Loucy (cell line): ENCODE results near the gene GRB14.

ENCODE experiments used
- H2AFZ ChIP-seq: fragments of 200-600 bp; sonication (generic); 2 replicates; pipeline ENCODE4 v1.6.0; 2016; ENCODE audit warnings: antibody characterized with exemption, mild to moderate bottlenecking, low read length, moderate library complexity
- H3F3A ChIP-seq: fragments of 200-600 bp; 2 replicates; pipeline ENCODE4 v1.6.0; 2016; ENCODE audit warnings: antibody characterized with exemption, low read depth, mild to moderate bottlenecking
- H3K27me3 ChIP-seq: fragments of 200-600 bp; sonication (generic); 2 replicates; pipeline ENCODE4 v1.6.1; 2014; ENCODE audit warnings: low read length, mild to moderate bottlenecking; ENCODE audit not compliant: insufficient read depth, poor library complexity, severe bottlenecking
- H3K36me3 ChIP-seq: fragments of 200-600 bp; sonication (generic); 2 replicates; pipeline ENCODE4 v1.6.1; 2016; ENCODE audit warnings: low read length; ENCODE audit not compliant: insufficient read depth
- H3K4me1 ChIP-seq: fragments of 200-600 bp; sonication (generic); 2 replicates; pipeline ENCODE4 v1.5.1; 2014; ENCODE audit warnings: low read length, mild to moderate bottlenecking; ENCODE audit not compliant: insufficient read depth, poor library complexity, severe bottlenecking
- H3K4me2 ChIP-seq: fragments of 200-600 bp; sonication (generic); 2 replicates; pipeline ENCODE4 v1.6.0; 2014; ENCODE audit warnings: antibody characterized with exemption, low read length, low read depth, mild to moderate bottlenecking; ENCODE audit not compliant: poor library complexity, severe bottlenecking
- H3K4me3 ChIP-seq: fragments of 200-600 bp; sonication (generic); 2 replicates; pipeline ENCODE4 v1.5.1; 2014; ENCODE audit warnings: low read length, mild to moderate bottlenecking, mixed read lengths; ENCODE audit not compliant: poor library complexity, severe bottlenecking
- H3K79me2 ChIP-seq: fragments of 200-600 bp; sonication (generic); 2 replicates; pipeline ENCODE4 v1.6.1; 2014; ENCODE audit warnings: low read length; ENCODE audit not compliant: insufficient read depth
- H3K9ac ChIP-seq: fragments of 200-600 bp; sonication (generic); 2 replicates; pipeline ENCODE4 v1.6.0; 2014; ENCODE audit warnings: mild to moderate bottlenecking, low read depth, low read length, moderate library complexity; ENCODE audit not compliant: poor library complexity, severe bottlenecking
- H3K9me2 ChIP-seq: fragments of 200-600 bp; sonication (generic); replicated peaks from 2 replicates; pipeline ENCODE4 v1.6.1; 2016; ENCODE audit warnings: low read depth, low read length, mixed read lengths
- H3K9me3 ChIP-seq: fragments of 200-600 bp; sonication (generic); 2 replicates; pipeline ENCODE4 v1.6.1; 2014; ENCODE audit warnings: mild to moderate bottlenecking, antibody characterized with exemption, low read length, low read depth; ENCODE audit not compliant: insufficient read depth
- H4K20me1 ChIP-seq: fragments of 200-600 bp; sonication (generic); 2 replicates; pipeline ENCODE4 v1.6.0; 2014; ENCODE audit warnings: antibody characterized with exemption, low read length, mild to moderate bottlenecking; ENCODE audit not compliant: insufficient read depth, poor library complexity, severe bottlenecking
- CTCF ChIP-seq: fragments of 200-600 bp; sonication (generic); conservative IDR thresholded peaks from 2 replicates; pipeline ENCODE4 v1.5.1; 2014; ENCODE audit warnings: mild to moderate bottlenecking, antibody characterized with exemption, low read length
- EZH2phosphoT487 ChIP-seq: fragments of 200-600 bp; IDR thresholded peaks from 2 replicates; pipeline ENCODE4 v1.6.1; 2018; ENCODE audit warnings: antibody characterized with exemption, mild to moderate bottlenecking, moderate library complexity, borderline replicate concordance

GRB14 gene

GRCh38 chr2:164450278-164450677, 171.0 kb downstream of the GRB14 start:
- no peaks in the 10 kb centered on the region for H3K79me2 ChIP-seq
- H2AFZ ChIP-seq, result no peak overlapping the region
- H3K9me2 ChIP-seq, result no peaks in the 10 kb centered on the region
- no peak overlapping the region for H3K9ac ChIP-seq
- H3K27me3 ChIP-seq, result no peaks in the 10 kb centered on the region
- H3K4me1 ChIP-seq, result peaks cover 7% of the 10 kb centered on the region
- no peaks in the 10 kb centered on the region for H3K9me3 ChIP-seq
- no peak overlapping the region for H3K4me3 ChIP-seq
- H3K36me3 ChIP-seq, result no peaks in the 10 kb centered on the region
- H3F3A ChIP-seq, result no peaks in the 10 kb centered on the region
- TF ChIP-seq EZH2phosphoT487 (no peak), CTCF (no peak)
- H4K20me1 ChIP-seq, result no peaks in the 10 kb centered on the region
- H3K4me2 ChIP-seq, result no peak overlapping the region

- no peak for TF ChIP-seq CTCF
- TF ChIP-seq EZH2phosphoT487, result no peak
- Histone ChIP-seq H3K27me3 (no peaks in the 10 kb centered on the region), H3K4me2 (no peak overlapping the region)
Measured at GRCh38 chr2:164449706-164450105, 171.6 kb downstream of the GRB14 start.

GRCh38 chr2:164447660-164448059, 173.6 kb downstream of the GRB14 start:
- no peak overlapping the region for H3K4me2 ChIP-seq
- no peaks in the 10 kb centered on the region for H3K9me3 ChIP-seq
- H3K9ac ChIP-seq, result no peak overlapping the region
- TF ChIP-seq CTCF, result no peak
- TF ChIP-seq EZH2phosphoT487, result no peak
- no peaks in the 10 kb centered on the region for H3F3A ChIP-seq
- H3K9me2 ChIP-seq, result no peaks in the 10 kb centered on the region
- H4K20me1 ChIP-seq, result no peaks in the 10 kb centered on the region
- no peaks in the 10 kb centered on the region for H3K36me3 ChIP-seq
- no peaks in the 10 kb centered on the region for H3K79me2 ChIP-seq
- H2AFZ ChIP-seq, result peak overlapping the region; percentile 57
- peaks cover 7% of the 10 kb centered on the region for H3K4me1 ChIP-seq
- no peak overlapping the region for H3K4me3 ChIP-seq
- H3K27me3 ChIP-seq, result no peaks in the 10 kb centered on the region

More at GRCh38 chr2:164449706-164450105, 171.6 kb downstream of the GRB14 start:
- Histone ChIP-seq H3K4me1 (peaks cover 7% of the 10 kb centered on the region), H3K79me2 (no peaks in the 10 kb centered on the region), H3K9me3 (no peaks in the 10 kb centered on the region), H2AFZ (no peak overlapping the region), H3K4me3 (no peak overlapping the region), H4K20me1 (no peaks in the 10 kb centered on the region), H3F3A (no peaks in the 10 kb centered on the region), H3K36me3 (no peaks in the 10 kb centered on the region), H3K9ac (no peak overlapping the region), H3K9me2 (no peaks in the 10 kb centered on the region)
